Measurements from ENCODE around the gene DSC1. TPM values are rescaled to one million over a fixed set of nuclear protein-coding genes. Genes with fewer than 3 reads are reported as not detected.

DSC1 gene
- polyA plus RNA-seq, 1 of the 3 experiments (the other 2 are of a cell fraction), result not detected

GRCh38 chr18:31156821-31157763, 5.6 kb downstream of the DSC1 start:
- Histone ChIP-seq H3K27me3 (ENCODE audit: insufficient read depth) (no peaks in the 10 kb centered on the region; the same call in 1 of the 2 replicates), H3K79me2 (ENCODE audit: insufficient read depth) (no peaks in the 10 kb centered on the region), H3K4me2 (no peak overlapping the region), H3K4me1 (ENCODE audit: control insufficient read depth in 1 of 2, insufficient read depth in 2 of 2, low read depth in 1 of 2, low read length in 1 of 2) (no peaks in the 10 kb centered on the region), H2AFZ (ENCODE audit: low read depth) (no peak overlapping the region), H3K9me3 (no peaks in the 10 kb centered on the region), H3K27ac (ENCODE audit: low read depth in 2 of 2, low read length in 1 of 2) (no peak overlapping the region), H3K9ac (no peak overlapping the region), H3K36me3 (replicated peaks in 1 of 2; ENCODE audit: control insufficient read depth in 1 of 2, insufficient read depth in 2 of 2, low read length in 1 of 2) (no peaks in the 10 kb centered on the region), H3K9me2 (no peaks in the 10 kb centered on the region), H3F3A (replicated peaks; ENCODE audit: insufficient read depth) (no peaks in the 10 kb centered on the region), H4K20me1 (ENCODE audit: insufficient read depth) (no peaks in the 10 kb centered on the region), H3K4me3 (ENCODE audit: low read depth in 2 of 2, low read length in 1 of 2) (no peak overlapping the region)
- POLR2A ChIA-PET, result no interaction called here
- CTCF ChIA-PET, result no interaction called here
- no peak for DNase-seq
- TF ChIP-seq ELF1 (IDR thresholded peaks at IDR 0.05) (no peak), SMC3 (IDR thresholded peaks at IDR 0.05; ENCODE audit: low read depth, low read length) (no peak), JUND (IDR thresholded peaks at IDR 0.05) (no peak), FOXJ3 (CRISPR knock-in tag; IDR thresholded peaks at IDR 0.05) (no peak), SIN3A (IDR thresholded peaks at IDR 0.05; ENCODE audit: borderline replicate concordance, low read depth, low read length) (no peak), EP300 (IDR thresholded peaks at IDR 0.05; ENCODE audit: borderline replicate concordance in 1 of 2, low read depth in 1 of 2, low read length in 1 of 2) (no peak), RAD21 (IDR thresholded peaks at IDR 0.05; ENCODE audit: low read length) (no peak)
- TF ChIP-seq, protein P1, sequence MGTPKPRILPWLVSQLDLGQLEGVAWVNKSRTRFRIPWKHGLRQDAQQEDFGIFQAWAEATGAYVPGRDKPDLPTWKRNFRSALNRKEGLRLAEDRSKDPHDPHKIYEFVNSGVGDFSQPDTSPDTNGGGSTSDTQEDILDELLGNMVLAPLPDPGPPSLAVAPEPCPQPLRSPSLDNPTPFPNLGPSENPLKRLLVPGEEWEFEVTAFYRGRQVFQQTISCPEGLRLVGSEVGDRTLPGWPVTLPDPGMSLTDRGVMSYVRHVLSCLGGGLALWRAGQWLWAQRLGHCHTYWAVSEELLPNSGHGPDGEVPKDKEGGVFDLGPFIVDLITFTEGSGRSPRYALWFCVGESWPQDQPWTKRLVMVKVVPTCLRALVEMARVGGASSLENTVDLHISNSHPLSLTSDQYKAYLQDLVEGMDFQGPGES (IDR thresholded peaks at IDR 0.05; ENCODE audit: low read depth, low read length), result no peak
- TF ChIP-seq, protein P2, sequence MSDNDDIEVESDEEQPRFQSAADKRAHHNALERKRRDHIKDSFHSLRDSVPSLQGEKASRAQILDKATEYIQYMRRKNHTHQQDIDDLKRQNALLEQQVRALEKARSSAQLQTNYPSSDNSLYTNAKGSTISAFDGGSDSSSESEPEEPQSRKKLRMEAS (IDR thresholded peaks at IDR 0.05; ENCODE audit: low read depth), result no peak
- TF ChIP-seq, protein P3, sequence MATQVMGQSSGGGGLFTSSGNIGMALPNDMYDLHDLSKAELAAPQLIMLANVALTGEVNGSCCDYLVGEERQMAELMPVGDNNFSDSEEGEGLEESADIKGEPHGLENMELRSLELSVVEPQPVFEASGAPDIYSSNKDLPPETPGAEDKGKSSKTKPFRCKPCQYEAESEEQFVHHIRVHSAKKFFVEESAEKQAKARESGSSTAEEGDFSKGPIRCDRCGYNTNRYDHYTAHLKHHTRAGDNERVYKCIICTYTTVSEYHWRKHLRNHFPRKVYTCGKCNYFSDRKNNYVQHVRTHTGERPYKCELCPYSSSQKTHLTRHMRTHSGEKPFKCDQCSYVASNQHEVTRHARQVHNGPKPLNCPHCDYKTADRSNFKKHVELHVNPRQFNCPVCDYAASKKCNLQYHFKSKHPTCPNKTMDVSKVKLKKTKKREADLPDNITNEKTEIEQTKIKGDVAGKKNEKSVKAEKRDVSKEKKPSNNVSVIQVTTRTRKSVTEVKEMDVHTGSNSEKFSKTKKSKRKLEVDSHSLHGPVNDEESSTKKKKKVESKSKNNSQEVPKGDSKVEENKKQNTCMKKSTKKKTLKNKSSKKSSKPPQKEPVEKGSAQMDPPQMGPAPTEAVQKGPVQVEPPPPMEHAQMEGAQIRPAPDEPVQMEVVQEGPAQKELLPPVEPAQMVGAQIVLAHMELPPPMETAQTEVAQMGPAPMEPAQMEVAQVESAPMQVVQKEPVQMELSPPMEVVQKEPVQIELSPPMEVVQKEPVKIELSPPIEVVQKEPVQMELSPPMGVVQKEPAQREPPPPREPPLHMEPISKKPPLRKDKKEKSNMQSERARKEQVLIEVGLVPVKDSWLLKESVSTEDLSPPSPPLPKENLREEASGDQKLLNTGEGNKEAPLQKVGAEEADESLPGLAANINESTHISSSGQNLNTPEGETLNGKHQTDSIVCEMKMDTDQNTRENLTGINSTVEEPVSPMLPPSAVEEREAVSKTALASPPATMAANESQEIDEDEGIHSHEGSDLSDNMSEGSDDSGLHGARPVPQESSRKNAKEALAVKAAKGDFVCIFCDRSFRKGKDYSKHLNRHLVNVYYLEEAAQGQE (IDR thresholded peaks at IDR 0.05; ENCODE audit: low read depth, low read length), result no peak
- 13% methylated on average over 13 of the region's 13 CpGs for WGBS (ENCODE audit: low lambda C conversion rate)

DNA sequence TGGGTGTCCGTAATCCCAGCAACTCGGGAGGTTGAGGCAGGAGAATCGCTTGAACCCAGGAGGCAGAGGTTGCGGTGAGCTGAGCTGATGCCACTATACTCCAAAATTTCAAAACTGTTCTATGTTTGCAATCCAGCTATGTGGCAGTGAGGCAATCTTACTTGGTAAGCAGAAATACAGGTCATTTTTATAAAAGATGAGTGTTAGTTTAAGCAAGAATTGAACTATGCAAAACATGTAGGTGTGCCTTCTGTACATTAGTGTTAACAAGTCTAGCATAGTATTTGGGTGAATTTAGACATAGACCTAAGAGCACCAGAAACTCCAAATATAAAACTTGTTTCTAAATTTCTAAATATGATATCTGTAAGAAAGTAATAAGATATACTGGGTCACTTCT, 7.2 kb downstream of the DSC1 start:
- Histone ChIP-seq H3K79me2 (ENCODE audit: insufficient read depth) (no peaks in the 10 kb centered on the region), H3K27me3 (ENCODE audit: insufficient read depth) (no peaks in the 10 kb centered on the region; the same call in 1 of the 2 replicates), H4K20me1 (ENCODE audit: insufficient read depth) (no peaks in the 10 kb centered on the region), H3K27ac (ENCODE audit: low read depth in 2 of 2, low read length in 1 of 2) (no peak overlapping the region), H3K4me2 (no peak overlapping the region), H2AFZ (ENCODE audit: low read depth) (no peak overlapping the region), H3K4me1 (ENCODE audit: control insufficient read depth in 1 of 2, insufficient read depth in 2 of 2, low read depth in 1 of 2, low read length in 1 of 2) (no peaks in the 10 kb centered on the region), H3K4me3 (ENCODE audit: low read depth in 2 of 2, low read length in 1 of 2) (no peak overlapping the region), H3F3A (replicated peaks; ENCODE audit: insufficient read depth) (no peaks in the 10 kb centered on the region), H3K9me3 (no peaks in the 10 kb centered on the region), H3K9ac (no peak overlapping the region), H3K36me3 (replicated peaks in 1 of 2; ENCODE audit: control insufficient read depth in 1 of 2, insufficient read depth in 2 of 2, low read length in 1 of 2) (no peaks in the 10 kb centered on the region), H3K9me2 (no peaks in the 10 kb centered on the region)
- DNase-seq, result no peak
- POLR2A ChIA-PET, result no interaction called here
- WGBS (ENCODE audit: low lambda C conversion rate), result 17% methylated on average over 4 of the region's 4 CpGs
- CTCF ChIA-PET, result no interaction called here
- TF ChIP-seq GATA2 (CRISPR knock-in tag; IDR thresholded peaks at IDR 0.05), result no peak
- TF ChIP-seq SMC3 (IDR thresholded peaks at IDR 0.05; ENCODE audit: low read depth, low read length), result no peak
- no peak for TF ChIP-seq FOXJ3 (CRISPR knock-in tag; IDR thresholded peaks at IDR 0.05)
- TF ChIP-seq YY1 (IDR thresholded peaks at IDR 0.05; ENCODE audit: low read depth), result no peak
- TF ChIP-seq, protein P4, sequence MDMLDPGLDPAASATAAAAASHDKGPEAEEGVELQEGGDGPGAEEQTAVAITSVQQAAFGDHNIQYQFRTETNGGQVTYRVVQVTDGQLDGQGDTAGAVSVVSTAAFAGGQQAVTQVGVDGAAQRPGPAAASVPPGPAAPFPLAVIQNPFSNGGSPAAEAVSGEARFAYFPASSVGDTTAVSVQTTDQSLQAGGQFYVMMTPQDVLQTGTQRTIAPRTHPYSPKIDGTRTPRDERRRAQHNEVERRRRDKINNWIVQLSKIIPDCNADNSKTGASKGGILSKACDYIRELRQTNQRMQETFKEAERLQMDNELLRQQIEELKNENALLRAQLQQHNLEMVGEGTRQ (IDR thresholded peaks at IDR 0.05; ENCODE audit: borderline replicate concordance, low read depth, low read length), result no peak
- no peak for TF ChIP-seq NFIC (IDR thresholded peaks at IDR 0.05; ENCODE audit: borderline replicate concordance)
- no peak for TF ChIP-seq CHD2 (IDR thresholded peaks at IDR 0.05; ENCODE audit: low read length, partially characterized antibody)
- no peak for TF ChIP-seq SIN3A (IDR thresholded peaks at IDR 0.05; ENCODE audit: borderline replicate concordance, low read depth, low read length)
